Muscle of leg (tissue), 11 donors: ENCODE measurements around the gene LDLRAD1. TPM values are rescaled to one million over a fixed set of nuclear protein-coding genes. Genes with fewer than 3 reads are reported as not detected.

Experiments
- DNase-seq: peaks from one replicate; pipeline ENCODE4 v3.0.0; 2013
- H3K27ac ChIP-seq: one replicate; pipeline ENCODE4 v1.5.1; 2013; ENCODE audit warnings: mild to moderate bottlenecking, low read length, control low read depth
- H3K27me3 ChIP-seq: one replicate; pipeline ENCODE4 v1.6.1; 2013; ENCODE audit warnings: low read length; ENCODE audit not compliant: control insufficient read depth, insufficient read depth
- H3K36me3 ChIP-seq: one replicate; pipeline ENCODE4 v1.6.1; 2013; ENCODE audit warnings: low read length; ENCODE audit not compliant: control insufficient read depth, insufficient read depth
- H3K4me1 ChIP-seq: one replicate; pipeline ENCODE4 v1.6.1; 2013; ENCODE audit warnings: low read length; ENCODE audit not compliant: control insufficient read depth, insufficient read depth
- H3K4me3 ChIP-seq: one replicate; pipeline ENCODE4 v1.5.1; 2013; ENCODE audit warnings: low read length, control low read depth
- H3K9me3 ChIP-seq: replicated peaks from 2 replicates; pipeline ENCODE4 v1.6.1; 2013; ENCODE audit warnings: low read depth, low read length; ENCODE audit not compliant: control insufficient read depth
- WGBS: methylation state at CpG from one replicate; pipeline ENCODE4 v1.1.5; 2013; ENCODE audit warnings: missing lambda C conversion rate; ENCODE audit not compliant: insufficient coverage; 5-methylcytosine and 5-hydroxymethylcytosine counted together
- polyA plus RNA-seq, 8 donors: library from polyadenylated mRNA; unstranded; fragments of 120-200 nt; gene quantifications; one replicate each; pipeline versions ENCODE4 v1.2.1 to v1.2.3, GENCODE V29; 2013; ENCODE audit warnings: inconsistent platforms in 1 of 8, low replicate concordance in 1 of 8; ENCODE audit not compliant: insufficient read length in 8 of 8, insufficient read depth in 1 of 8
- total RNA-seq: library from RNA; stranded (reverse); fragments of 120-200 nt; gene quantifications from one replicate; pipeline ENCODE4 v1.2.4, GENCODE V29; 2013

LDLRAD1 gene
- total and polyA plus RNA-seq, 9 donors: 0.30 TPM; not detected in 8

DNA sequence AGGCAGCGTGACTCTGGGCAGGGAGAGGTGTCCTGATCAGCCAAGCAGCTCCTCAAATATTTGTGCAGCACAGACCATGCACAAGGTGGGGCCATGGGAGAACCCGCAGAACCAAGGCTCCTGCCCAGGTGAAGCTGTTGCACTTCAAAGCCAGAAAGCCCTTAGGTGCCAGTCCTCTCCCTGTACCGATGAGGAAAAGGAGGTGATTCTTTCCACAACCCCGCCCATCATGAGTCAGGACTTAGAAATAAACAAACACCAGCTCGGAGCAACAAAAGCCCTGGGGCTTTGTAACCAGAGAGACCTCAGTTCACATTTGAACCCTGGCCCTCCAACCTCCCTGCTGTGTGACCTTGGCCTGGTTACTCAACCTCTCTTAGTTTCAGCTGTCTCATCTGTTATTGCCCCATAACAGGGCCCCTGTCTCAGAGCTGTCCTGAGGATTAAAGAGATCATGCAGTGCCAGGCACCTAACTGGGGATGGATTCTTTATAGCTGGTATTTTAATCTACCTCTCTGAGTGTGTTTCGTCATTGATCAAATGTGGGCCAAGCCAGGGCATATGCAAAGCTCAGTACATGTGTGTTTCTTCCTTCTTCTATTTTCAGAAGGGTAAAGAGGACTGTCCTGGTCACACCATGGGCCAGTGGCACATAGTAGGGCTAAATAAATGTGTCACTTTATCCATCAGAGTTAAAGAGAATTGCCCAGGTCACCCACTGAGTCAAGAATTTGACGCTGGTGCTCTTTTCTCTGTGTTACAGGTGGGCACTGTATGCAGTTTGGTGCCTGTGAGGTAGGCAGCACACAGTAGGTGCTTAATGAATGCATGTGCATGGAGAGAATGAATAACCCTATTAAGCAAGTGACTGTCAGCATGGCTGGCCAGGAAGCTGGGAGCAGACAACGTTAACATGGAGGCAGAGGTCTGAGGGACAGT, 1.4 kb downstream of the LDLRAD1 start:
- H3K27me3 ChIP-seq: peaks cover 13% of the 10 kb centered on the region
- no peak for DNase-seq
- 29% methylated on average over 3 of the region's 8 CpGs for WGBS
- no peaks in the 10 kb centered on the region for H3K36me3 ChIP-seq
- no peak overlapping the region for H3K27ac ChIP-seq
- H3K4me1 ChIP-seq: no peaks in the 10 kb centered on the region
- no peaks in the 10 kb centered on the region for H3K9me3 ChIP-seq
- no peak overlapping the region for H3K4me3 ChIP-seq

DNA sequence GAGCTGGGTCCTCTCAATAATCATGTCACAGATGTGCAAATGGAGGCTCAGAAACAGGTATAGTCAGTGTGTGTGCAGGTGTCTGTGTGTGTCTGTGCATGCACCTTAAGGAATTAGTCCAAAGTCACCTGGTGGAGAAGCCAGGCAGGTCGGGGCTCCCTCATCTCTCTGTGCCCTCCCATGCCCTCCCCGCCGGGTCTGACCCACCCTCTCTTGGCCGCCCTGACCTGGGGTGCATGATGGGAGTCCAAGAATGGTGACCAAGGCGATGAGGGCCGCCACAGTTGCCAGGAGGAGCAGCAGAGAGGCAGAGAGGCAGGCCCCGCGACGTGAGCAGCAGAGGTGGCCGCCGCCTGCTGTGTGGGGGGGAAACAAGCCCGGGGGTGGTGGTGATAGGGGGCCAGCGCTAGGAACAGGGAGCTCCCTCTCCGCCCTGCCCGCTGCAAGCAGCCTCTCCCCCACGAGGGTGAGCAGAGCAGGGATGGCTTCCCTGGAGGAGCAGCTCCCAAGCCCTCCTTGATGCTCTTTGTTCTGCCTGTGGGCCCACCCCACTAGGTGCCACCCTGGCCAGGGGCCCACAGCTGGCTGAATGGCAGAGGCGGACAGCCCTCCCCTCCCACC, 3.9 kb downstream of the LDLRAD1 start:
- 48% methylated on average over 11 of the region's 17 CpGs for WGBS
- no peak overlapping the region for H3K4me3 ChIP-seq
- H3K4me1 ChIP-seq: no peaks in the 10 kb centered on the region
- no peaks in the 10 kb centered on the region for H3K9me3 ChIP-seq
- no peaks in the 10 kb centered on the region for H3K36me3 ChIP-seq
- peaks cover 13% of the 10 kb centered on the region for H3K27me3 ChIP-seq
- DNase-seq: no peak
- H3K27ac ChIP-seq: no peak overlapping the region

DNA sequence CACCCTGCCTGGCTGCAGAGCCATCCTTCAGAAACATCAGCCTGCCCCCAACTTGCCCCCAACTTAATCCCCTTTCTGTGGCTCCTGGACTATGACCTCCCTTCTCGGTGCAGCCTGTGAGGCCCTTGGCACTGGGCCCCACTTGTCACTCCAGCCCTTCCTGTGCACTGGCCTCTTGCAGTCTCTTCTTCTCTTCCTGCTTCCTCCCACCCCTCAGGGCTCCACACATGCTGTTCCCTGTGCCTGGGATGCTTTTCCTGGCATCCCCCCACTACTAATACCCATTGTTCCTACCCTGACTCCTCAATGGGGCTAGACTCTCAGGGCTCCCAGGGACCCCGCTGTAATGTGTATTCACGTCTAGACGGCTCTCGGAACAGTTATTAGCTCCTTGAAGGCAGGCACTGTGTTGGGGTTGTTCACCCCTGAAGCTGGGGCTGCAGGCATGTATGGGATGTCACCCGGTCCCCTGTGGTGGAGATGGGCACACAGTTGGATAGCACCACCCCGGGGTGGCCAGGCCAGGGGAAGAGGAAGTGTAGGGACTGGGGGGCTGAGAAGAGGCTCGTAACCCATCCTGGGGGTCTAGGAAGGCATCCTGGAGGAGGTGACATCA, 4.5 kb downstream of the LDLRAD1 start:
- Histone ChIP-seq H3K9me3 (no peaks in the 10 kb centered on the region), H3K4me1 (no peaks in the 10 kb centered on the region), H3K4me3 (no peak overlapping the region), H3K27ac (no peak overlapping the region), H3K27me3 (peaks cover 10% of the 10 kb centered on the region), H3K36me3 (no peaks in the 10 kb centered on the region)
- DNase-seq: no peak
- WGBS: 66% methylated on average over 7 of the region's 8 CpGs

DNA sequence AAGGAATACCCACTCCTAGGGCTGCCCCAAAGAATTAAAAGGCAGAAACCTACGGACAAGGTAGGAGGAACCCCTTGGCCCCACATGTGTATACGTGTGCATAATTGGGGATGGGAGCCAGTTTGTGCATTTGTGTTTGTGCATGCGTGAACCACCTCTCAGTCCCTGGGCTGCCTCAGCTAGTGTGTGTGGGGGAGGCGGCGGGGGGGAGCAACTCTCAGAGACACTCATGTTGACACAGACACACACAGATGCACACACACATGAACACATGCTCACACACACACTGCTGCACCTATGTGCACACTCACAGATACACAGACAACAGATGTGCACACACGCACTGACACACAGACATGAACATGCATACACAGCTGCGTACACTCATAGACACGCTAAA, 5.1 kb downstream of the LDLRAD1 start:
- no peak overlapping the region for H3K27ac ChIP-seq
- H3K36me3 ChIP-seq: no peaks in the 10 kb centered on the region
- no peak for DNase-seq
- peaks cover 10% of the 10 kb centered on the region for H3K27me3 ChIP-seq
- no peaks in the 10 kb centered on the region for H3K4me1 ChIP-seq
- H3K4me3 ChIP-seq: no peak overlapping the region
- H3K9me3 ChIP-seq: no peaks in the 10 kb centered on the region
- 79% methylated on average over 4 of the region's 8 CpGs for WGBS

- no peak overlapping the region for H3K4me3 ChIP-seq
- H3K4me1 ChIP-seq: no peaks in the 10 kb centered on the region
- WGBS: 82% methylated on average over 9 of the region's 9 CpGs
- H3K9me3 ChIP-seq: no peaks in the 10 kb centered on the region
- H3K36me3 ChIP-seq: no peaks in the 10 kb centered on the region
- peaks cover 5% of the 10 kb centered on the region for H3K27me3 ChIP-seq
- H3K27ac ChIP-seq: no peak overlapping the region
- no peak for DNase-seq
These were observed 6.0 kb downstream of the LDLRAD1 start for GRCh38 chr1:54012008-54012325.

DNA sequence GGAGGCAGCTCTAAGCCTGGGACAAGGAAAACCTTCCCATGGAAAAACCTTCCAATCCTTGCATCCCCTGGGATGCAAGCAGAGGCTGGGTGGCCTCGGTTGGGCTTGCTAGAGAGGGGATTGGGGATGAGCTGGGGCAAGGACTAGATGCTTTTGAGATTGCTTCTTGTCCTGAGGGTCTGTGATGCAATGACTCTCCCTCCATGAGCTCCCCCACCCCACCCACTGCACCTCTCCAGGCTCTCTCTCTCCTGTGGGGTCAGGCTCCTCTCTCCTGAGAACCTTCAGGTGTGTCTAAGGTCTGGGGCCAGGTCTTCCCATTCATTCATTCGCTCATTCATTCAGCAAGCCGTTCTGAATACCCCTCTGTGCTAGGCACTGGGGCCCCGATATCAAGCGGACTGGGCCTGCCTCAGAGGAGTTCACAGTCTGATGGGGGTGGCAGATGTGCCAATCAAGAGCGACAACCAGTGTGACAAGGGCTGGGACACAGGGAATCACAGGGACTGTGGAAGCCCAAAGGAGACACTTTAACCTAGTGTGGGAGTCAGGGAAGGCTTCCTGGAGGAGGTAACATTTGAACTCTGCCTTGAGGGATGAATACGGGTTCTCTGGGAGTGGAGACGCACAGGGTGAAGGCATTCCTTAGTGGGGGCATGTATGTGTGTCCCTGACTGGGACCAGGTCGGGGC, 6.5 kb downstream of the LDLRAD1 start:
- Histone ChIP-seq H3K36me3 (no peaks in the 10 kb centered on the region), H3K27ac (no peak overlapping the region), H3K27me3 (peaks cover 3% of the 10 kb centered on the region), H3K4me3 (no peak overlapping the region), H3K9me3 (no peaks in the 10 kb centered on the region), H3K4me1 (no peaks in the 10 kb centered on the region)
- 74% methylated on average over 8 of the region's 9 CpGs for WGBS
- DNase-seq: no peak

GRCh38 chr1:54010415-54011117, 7.4 kb downstream of the LDLRAD1 start:
- H3K27ac ChIP-seq: no peak overlapping the region
- no peaks in the 10 kb centered on the region for H3K36me3 ChIP-seq
- peaks cover 3% of the 10 kb centered on the region for H3K27me3 ChIP-seq
- H3K9me3 ChIP-seq: no peaks in the 10 kb centered on the region
- 52% methylated on average over 3 of the region's 5 CpGs for WGBS
- no peaks in the 10 kb centered on the region for H3K4me1 ChIP-seq
- no peak overlapping the region for H3K4me3 ChIP-seq
- no peak for DNase-seq

- Histone ChIP-seq H3K27ac (no peak overlapping the region), H3K9me3 (no peaks in the 10 kb centered on the region), H3K36me3 (no peaks in the 10 kb centered on the region), H3K4me3 (no peak overlapping the region), H3K4me1 (no peaks in the 10 kb centered on the region), H3K27me3 (peaks cover 3% of the 10 kb centered on the region)
- no peak for DNase-seq
- 88% methylated on average over 1 of the region's 4 CpGs for WGBS
These were observed 8.6 kb downstream of the LDLRAD1 start for GRCh38 chr1:54009406-54009805.

DNA sequence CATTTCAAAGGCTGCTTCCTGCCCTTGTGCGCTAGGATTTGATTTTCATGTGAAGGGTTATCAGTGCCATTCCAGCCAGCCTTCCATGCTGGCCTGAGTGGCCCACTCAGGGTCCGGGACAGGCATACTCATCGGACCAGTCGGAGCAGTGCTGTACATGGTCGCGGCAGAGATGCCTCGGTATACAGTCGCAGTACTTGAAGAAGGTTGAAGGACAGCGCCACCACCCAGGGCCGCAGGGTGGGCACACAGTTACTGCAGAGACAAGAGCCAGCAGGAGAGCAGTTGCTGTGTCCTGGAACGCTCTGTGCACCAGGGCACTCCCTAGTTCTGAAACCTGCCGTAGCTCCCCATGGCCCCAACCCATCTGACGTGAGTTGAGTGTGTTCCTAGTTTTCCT, 9.1 kb downstream of the LDLRAD1 start:
- no peak for DNase-seq
- H3K9me3 ChIP-seq: no peaks in the 10 kb centered on the region
- H3K27ac ChIP-seq: no peak overlapping the region
- peaks cover 3% of the 10 kb centered on the region for H3K27me3 ChIP-seq
- 77% methylated on average over 13 of the region's 13 CpGs for WGBS
- H3K4me1 ChIP-seq: no peaks in the 10 kb centered on the region
- no peaks in the 10 kb centered on the region for H3K36me3 ChIP-seq
- H3K4me3 ChIP-seq: no peak overlapping the region
